Measurements from ENCODE around the gene CBLB.

DNA sequence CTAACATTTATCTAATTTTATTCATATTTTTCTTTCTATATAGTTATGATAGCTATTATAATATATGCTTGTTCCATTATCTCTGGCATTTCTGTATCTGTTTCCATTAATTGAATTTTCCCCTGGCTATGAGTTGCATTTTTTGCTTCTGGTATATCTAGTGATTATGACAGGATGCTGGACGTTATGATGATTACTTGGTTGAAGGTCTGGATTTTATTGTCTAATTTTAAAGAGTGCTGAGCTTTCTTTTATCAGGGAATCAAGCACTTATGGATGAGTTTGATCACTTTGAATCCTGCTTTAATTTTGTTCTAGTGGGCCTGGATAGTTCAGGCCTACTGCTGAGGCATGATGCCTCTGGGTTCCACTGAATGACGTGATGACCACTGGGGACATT lies 229.7 kb downstream of the CBLB start:
- TF ChIP-seq CTCF (IDR thresholded peaks at IDR 0.05) (no peak), POLR2A (IDR thresholded peaks at IDR 0.05) (no peak)

Measured in ovary (tissue), 3 donors.